ENCODE data around the gene PZP. TPM values are rescaled to one million over a fixed set of nuclear protein-coding genes. Genes with fewer than 3 reads are reported as not detected.

The PZP gene
- total and polyA plus RNA-seq, 2 of the 8 experiments (the other 6 are each of a cell fraction or from before 2014, with no cell fraction given), result 0.08 TPM; not detected in 1

GRCh38 chr12:9101018-9101687 lies 107.0 kb downstream of the PZP start:
- 80% methylated on average over 8 of the region's 8 CpGs; no CpG with 5 or more reads in 1 of the 2 experiments for WGBS, 2 experiments (ENCODE audit: extremely low coverage in 1 of 2, insufficient coverage in 1 of 2, insufficient read length in 1 of 2, insufficient replicate concordance in 2 of 2, low coverage in 1 of 2, low lambda C conversion rate in 2 of 2, missing lambda C conversion rate in 1 of 2)
- FAIRE-seq, result no peak

More at GRCh38 chr12:9101018-9101687, 107.0 kb downstream of the PZP start:
- H3K79me1 ChIP-seq (ENCODE audit: low read depth, low read length), result no peaks in the 10 kb centered on the region
- no peak overlapping the region for H4K5ac ChIP-seq (ENCODE audit: insufficient read length, low read depth, low read length)
- no peak overlapping the region for H2BK12ac ChIP-seq (ENCODE audit: low read depth, low read length)
- no peak overlapping the region for H2BK5ac ChIP-seq (ENCODE audit: low read depth, low read length)
- CTCF ChIA-PET (ENCODE audit: partially characterized antibody), result interaction anchor here (0.8 to 1.1 kb wide), 3 partner anchors 8 to 233 kb away, joined by 3 to 4 read pairs (median 3); no protein-coding TSS in a partner anchor
- no peaks in the 10 kb centered on the region for H3K4me1 ChIP-seq (replicated peaks in 1 of 4; ENCODE audit: control insufficient read depth in 3 of 4, insufficient read depth in 4 of 4, low read length in 3 of 4)
- no peak overlapping the region for H2BK120ac ChIP-seq (replicated peaks; ENCODE audit: low read depth, low read length)
- H3K23ac ChIP-seq (ENCODE audit: insufficient read length), result no peak overlapping the region
- POLR2A ChIA-PET (ENCODE audit: partially characterized antibody), result interaction anchor here (1.0 to 1.3 kb wide), 2 partner anchors 11 to 152 kb away, joined by 3 read pairs; partner anchors contain the start of gene M6PR
- no peak overlapping the region for H4K91ac ChIP-seq (replicated peaks; ENCODE audit: insufficient read length, low read length)
- H3K18ac ChIP-seq (ENCODE audit: extremely low read depth, low read length), result no peak overlapping the region
- no peak overlapping the region for H3K4ac ChIP-seq (replicated peaks; ENCODE audit: insufficient read length, low read depth, low read length)
- H3K9me3 ChIP-seq (ENCODE audit: insufficient read depth in 2 of 2, low read depth in 1 of 2, low read length in 1 of 2), result no peaks in the 10 kb centered on the region
- no peaks in the 10 kb centered on the region for H4K20me1 ChIP-seq (replicated peaks in 1 of 2; ENCODE audit: control insufficient read depth in 1 of 2, insufficient read depth in 2 of 2, low read length in 2 of 2)
- no peaks in the 10 kb centered on the region for H3K79me2 ChIP-seq (ENCODE audit: control insufficient read depth in 1 of 2, insufficient read depth in 2 of 2, low read length in 2 of 2)
- DNase-seq (ENCODE audit: low read depth in 1 of 2, low spot score in 2 of 2), result no peak
- no peak overlapping the region for H3K4me3 ChIP-seq (ENCODE audit: extremely low read depth in 1 of 4, insufficient read depth in 2 of 4, low read depth in 3 of 4, low read length in 4 of 4)
- H2AK5ac ChIP-seq (ENCODE audit: low read depth, low read length), result no peak overlapping the region
- no peak overlapping the region for H2BK15ac ChIP-seq (ENCODE audit: low read length)
- no peak overlapping the region for H3K4me2 ChIP-seq (ENCODE audit: insufficient read depth in 1 of 2, low read depth in 2 of 2, low read length in 2 of 2)
- H3K9ac ChIP-seq (replicated peaks in 1 of 4; ENCODE audit: extremely low read depth in 1 of 4, low read depth in 3 of 4, low read length in 3 of 4), result no peak overlapping the region
- H4K8ac ChIP-seq (ENCODE audit: extremely low read depth, insufficient read depth, low read length), result no peak overlapping the region
- no peaks in the 10 kb centered on the region for H3K36me3 ChIP-seq (ENCODE audit: control insufficient read depth in 2 of 4, insufficient read depth in 4 of 4, low read length in 3 of 4)
- no peak overlapping the region for H3K56ac ChIP-seq (replicated peaks; ENCODE audit: insufficient read length, low read depth, low read length)
- H2BK20ac ChIP-seq (ENCODE audit: low read length), result no peak overlapping the region
- H3K27me3 ChIP-seq (replicated peaks in 1 of 4; ENCODE audit: control insufficient read depth in 3 of 4, extremely low read depth in 1 of 4, insufficient read depth in 3 of 4, low read length in 3 of 4), result no peaks in the 10 kb centered on the region
- H3K23me2 ChIP-seq (ENCODE audit: low read depth, low read length), result no peaks in the 10 kb centered on the region
- no peak overlapping the region for H3K27ac ChIP-seq (ENCODE audit: low read depth, low read length)
- no peak overlapping the region for H2AFZ ChIP-seq (ENCODE audit: low read length)
- no peak overlapping the region for H3K14ac ChIP-seq (ENCODE audit: insufficient read length)
- TF ChIP-seq TCF12 (IDR thresholded peaks at IDR 0.05; ENCODE audit: low read depth, low read length), result no peak
- no peak for TF ChIP-seq SIRT6 (IDR thresholded peaks at IDR 0.05; ENCODE audit: low read length)
- TF ChIP-seq TBP (IDR thresholded peaks at IDR 0.05; ENCODE audit: low read depth, low read length), result no peak
- TF ChIP-seq CTCF (IDR thresholded peaks at IDR 0.05; ENCODE audit: control extremely low read depth in 1 of 3, insufficient read depth in 1 of 3, low read depth in 1 of 3, low read length in 3 of 3), result no peak
- TF ChIP-seq HDAC2 (IDR thresholded peaks at IDR 0.05; ENCODE audit: borderline replicate concordance in 1 of 2, low read depth in 2 of 2, low read length in 2 of 2), result no peak
- no peak for TF ChIP-seq TAF1 (IDR thresholded peaks at IDR 0.05; ENCODE audit: low read depth, low read length)
- no peak for TF ChIP-seq JUN (IDR thresholded peaks at IDR 0.05; ENCODE audit: low read depth, low read length)
- no peak for TF ChIP-seq TEAD4 (IDR thresholded peaks at IDR 0.05; ENCODE audit: low read depth, low read length)
- no peak for TF ChIP-seq CHD1 (IDR thresholded peaks at IDR 0.05; ENCODE audit: low read depth, low read length)
- no peak for TF ChIP-seq SUZ12 (IDR thresholded peaks at IDR 0.05; ENCODE audit: low read length)
